A673 (cell line): ENCODE results near the gene NIBAN1. TPM values are rescaled to one million over a fixed set of nuclear protein-coding genes. Genes with fewer than 3 reads are reported as not detected.

Source experiments
- BruUV-seq: library from RNA; stranded (reverse); fragments of 400-500 nt; replicated peaks from 2 replicates; lab custom pipeline; 2021; lab: Mats Ljungman, UMichigan
- CTCF ChIA-PET: fragments of 300-600 bp; sonication (Branson Sonifier 250); formaldehyde crosslinking; loops from one replicate; lab custom pipeline; 2022; ENCODE audit warnings: antibody characterized with exemption; lab: Charles Lee
- POLR2A ChIA-PET: fragments of 300-600 bp; sonication (Branson Sonifier 250); formaldehyde crosslinking; loops from one replicate; lab custom pipeline; 2022; ENCODE audit warnings: antibody characterized with exemption; ENCODE audit not compliant: low non-redundant PET; lab: Charles Lee
- DNase-seq: peaks from one replicate; pipeline ENCODE4 v3.0.0-alpha.2; 2015; ENCODE audit warnings: low spot score
- H3K27ac ChIP-seq: fragments of 200-600 bp; sonication (generic); 2 replicates; pipeline ENCODE4 v1.5.1; 2016; ENCODE audit warnings: mixed run types, low read depth, mild to moderate bottlenecking, mixed read lengths, antibody characterized with exemption, low read length; ENCODE audit not compliant: poor library complexity, severe bottlenecking
- H3K27me3 ChIP-seq: fragments of 200-600 bp; sonication (generic); replicated peaks from 2 replicates; pipeline ENCODE4 v1.6.1; 2017; ENCODE audit warnings: mixed run types, low read depth, mild to moderate bottlenecking, mixed read lengths, antibody characterized with exemption, low read length; ENCODE audit not compliant: insufficient read depth, poor library complexity
- H3K36me3 ChIP-seq: fragments of 200-600 bp; sonication (generic); 2 replicates; pipeline ENCODE4 v1.6.1; 2016; ENCODE audit warnings: mixed run types, mild to moderate bottlenecking, mixed read lengths, antibody characterized with exemption, low read length; ENCODE audit not compliant: insufficient read depth, poor library complexity, severe bottlenecking
- H3K4me1 ChIP-seq: fragments of 200-600 bp; sonication (generic); 2 replicates; pipeline ENCODE4 v1.6.1; 2017; ENCODE audit warnings: mixed run types, mild to moderate bottlenecking, mixed read lengths, antibody characterized with exemption, low read length; ENCODE audit not compliant: insufficient read depth, poor library complexity, severe bottlenecking
- H3K4me3 ChIP-seq: fragments of 200-600 bp; sonication (generic); 2 replicates; pipeline ENCODE4 v1.5.1; 2016; ENCODE audit warnings: low read depth, mixed run types, mild to moderate bottlenecking, mixed read lengths, low read length; ENCODE audit not compliant: poor library complexity, severe bottlenecking
- H3K9me3 ChIP-seq: fragments of 200-600 bp; sonication (generic); 2 replicates; pipeline ENCODE4 v1.6.1; 2016; ENCODE audit warnings: mixed run types, low read depth, mild to moderate bottlenecking, mixed read lengths, antibody characterized with exemption, low read length; ENCODE audit not compliant: poor library complexity, severe bottlenecking
- EZH2 ChIP-seq: fragments of 200-600 bp; sonication (generic); IDR thresholded peaks from 2 replicates; pipeline ENCODE4 v1.6.1; 2017; ENCODE audit warnings: borderline replicate concordance, low read depth, mild to moderate bottlenecking, mixed read lengths, antibody characterized with exemption, low read length; ENCODE audit not compliant: poor library complexity, severe bottlenecking
- intact Hi-C: fragments of 100-400 bp; cut with micrococcal nuclease; formaldehyde crosslinking; loops from one replicate; pipeline ENCODE4 v1.10.0; 2022; ENCODE audit not compliant: unreplicated experiment
- total RNA-seq: library from RNA; stranded (reverse); gene quantifications from 2 replicates; pipeline ENCODE4 v1.2.3, GENCODE V29; 2021
- TF ChIP-seq, protein P1 (sequence below): fragments of 300-800, 200-600 bp; sonication (generic); conservative IDR thresholded peaks from 2 replicates; pipeline ENCODE4 v1.5.1; 2017; ENCODE audit warnings: low read depth, mild to moderate bottlenecking, antibody characterized with exemption, low read length, moderate library complexity, mixed read lengths

The NIBAN1 gene
- total RNA-seq, 1 experiment from 2014 or later, result 52.9 TPM

- H3K4me3 ChIP-seq, result peak overlapping the region; percentile 84
- POLR2A ChIA-PET, result no interaction called here
- TF ChIP-seq, protein P1, sequence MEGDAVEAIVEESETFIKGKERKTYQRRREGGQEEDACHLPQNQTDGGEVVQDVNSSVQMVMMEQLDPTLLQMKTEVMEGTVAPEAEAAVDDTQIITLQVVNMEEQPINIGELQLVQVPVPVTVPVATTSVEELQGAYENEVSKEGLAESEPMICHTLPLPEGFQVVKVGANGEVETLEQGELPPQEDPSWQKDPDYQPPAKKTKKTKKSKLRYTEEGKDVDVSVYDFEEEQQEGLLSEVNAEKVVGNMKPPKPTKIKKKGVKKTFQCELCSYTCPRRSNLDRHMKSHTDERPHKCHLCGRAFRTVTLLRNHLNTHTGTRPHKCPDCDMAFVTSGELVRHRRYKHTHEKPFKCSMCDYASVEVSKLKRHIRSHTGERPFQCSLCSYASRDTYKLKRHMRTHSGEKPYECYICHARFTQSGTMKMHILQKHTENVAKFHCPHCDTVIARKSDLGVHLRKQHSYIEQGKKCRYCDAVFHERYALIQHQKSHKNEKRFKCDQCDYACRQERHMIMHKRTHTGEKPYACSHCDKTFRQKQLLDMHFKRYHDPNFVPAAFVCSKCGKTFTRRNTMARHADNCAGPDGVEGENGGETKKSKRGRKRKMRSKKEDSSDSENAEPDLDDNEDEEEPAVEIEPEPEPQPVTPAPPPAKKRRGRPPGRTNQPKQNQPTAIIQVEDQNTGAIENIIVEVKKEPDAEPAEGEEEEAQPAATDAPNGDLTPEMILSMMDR, result no peak
- no peak for TF ChIP-seq EZH2
- H3K9me3 ChIP-seq, result no peaks in the 10 kb centered on the region
- H3K36me3 ChIP-seq, result no peaks in the 10 kb centered on the region
- BruUV-seq, result no TSS peak
- H3K27me3 ChIP-seq, result no peaks in the 10 kb centered on the region
- H3K27ac ChIP-seq, result peak overlapping the region; percentile 92
- no peak for DNase-seq
- peaks cover 35% of the 10 kb centered on the region for H3K4me1 ChIP-seq
- intact Hi-C loops, result loop anchor here (5.0 kb wide), 1 partner anchor 186 kb away; the partner anchor contains the start of genes SWT1 and TRMT1L
- CTCF ChIA-PET, result no interaction called here
Measured at GRCh38 chr1:184971522-184972265, 2.6 kb downstream of the NIBAN1 start.

DNA sequence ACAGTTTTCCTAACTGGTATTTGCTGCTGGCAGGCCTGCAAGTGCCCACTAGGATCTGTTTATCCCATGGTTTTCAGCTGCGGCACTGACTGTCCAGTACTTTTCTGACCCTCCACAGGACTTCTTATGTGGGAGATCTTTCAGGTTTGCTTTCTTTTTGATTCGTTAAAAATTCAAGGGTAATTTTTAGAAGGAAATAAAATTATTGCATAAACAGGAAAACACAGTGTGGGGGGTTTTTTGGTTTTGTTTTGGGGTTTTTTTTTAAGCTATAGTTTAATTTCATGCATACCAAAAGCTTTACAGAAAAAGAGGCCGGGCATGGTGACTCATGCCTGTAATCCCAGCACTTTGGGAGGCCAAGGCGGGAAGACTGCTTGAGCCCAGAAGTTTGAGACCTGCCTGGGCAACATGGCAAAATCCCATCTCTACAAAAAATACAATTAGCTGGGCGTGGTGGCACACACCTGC, 3.6 kb downstream of the NIBAN1 start:
- BruUV-seq, result no TSS peak
- H3K27me3 ChIP-seq, result no peaks in the 10 kb centered on the region
- no peaks in the 10 kb centered on the region for H3K36me3 ChIP-seq
- ChIA-PET CTCF (interaction anchor here (0.7 kb wide), 1 partner anchor 1286 kb away, joined by 3 read pairs; no protein-coding TSS in a partner anchor), POLR2A (no interaction called here)
- H3K27ac ChIP-seq, result peak overlapping the region; percentile 92
- peak; percentile 47 for DNase-seq
- no peak for TF ChIP-seq EZH2
- TF ChIP-seq, protein P1, result no peak
- H3K4me1 ChIP-seq, result peaks cover 41% of the 10 kb centered on the region
- H3K4me3 ChIP-seq, result peak overlapping the region; percentile 20
- no peaks in the 10 kb centered on the region for H3K9me3 ChIP-seq
- intact Hi-C loops, result loop anchor here (5.0 kb wide), 1 partner anchor 187 kb away; the partner anchor contains the start of genes SWT1 and TRMT1L

GRCh38 chr1:184966989-184967388, 7.3 kb downstream of the NIBAN1 start:
- intact Hi-C loops, result no loop called here
- no TSS peak for BruUV-seq
- Histone ChIP-seq H3K4me3 (no peak overlapping the region), H3K4me1 (peaks cover 39% of the 10 kb centered on the region), H3K36me3 (no peaks in the 10 kb centered on the region), H3K27me3 (no peaks in the 10 kb centered on the region), H3K9me3 (no peaks in the 10 kb centered on the region), H3K27ac (no peak overlapping the region)
- ChIA-PET POLR2A (interaction anchor here (0.6 kb wide), 1 partner anchor 727 kb away, joined by 3 read pairs; no protein-coding TSS in a partner anchor), CTCF (interaction anchor here (0.6 kb wide), 1 partner anchor 8 kb away, joined by 3 read pairs; no protein-coding TSS in a partner anchor)
- no peak for DNase-seq
- TF ChIP-seq EZH2, result no peak
- TF ChIP-seq, protein P1, result no peak
